ENCODE measurements around the gene LHFPL6. TPM values are rescaled to one million over a fixed set of nuclear protein-coding genes. Genes with fewer than 3 reads are reported as not detected.

The LHFPL6 gene
- total RNA-seq = 10 to 100 TPM in 1 of 6 donors, 1 to 10 TPM in 5; 1.8 to 13.4 (median 5.9) TPM
- 1 to 10 TPM; 6.5 to 8.9 TPM for polyA plus RNA-seq

GRCh38 chr13:39602614-39603366 is at the start of gene LHFPL6:
Gene LHFPL6, minus strand, starts transcription at chr13:39603193.
- Histone ChIP-seq H3K4me3 (peak within 1 kb of the TSS; percentile 57 to 69 (median 62)), H3K9me3 (no peaks in the 10 kb centered on the region), H3K27me3 (peaks cover 0 to 15% (median 0%) of the 10 kb centered on the region in 4 donors), H3K27ac (peak within 1 kb of the TSS in 3 of 4 donors; percentile 8 to 57 (median 11)), H3K36me3 (no peaks in the 10 kb centered on the region), H3K4me1 (peaks cover 0 to 5% (median 0%) of the 10 kb centered on the region in 3 donors)
- TF ChIP-seq CTCF (IDR thresholded peaks at IDR 0.05) = no peak
- 0% methylated on average over 44 to 73 of the region's 73 CpGs for WGBS, 2 donors
- peak; percentile 57 to 89 (median 72) for DNase-seq
- ATAC-seq = peak; percentile 94 to 98 (median 97)
- FAIRE-seq = no peak
- intact Hi-C loops (cut with DNase I) = loop anchor here in 1 of 3 donors (10.0 kb wide), 1 partner anchor 338 kb away; no protein-coding TSS in a partner anchor

GRCh38 chr13:39646122-39646521 is 43.1 kb upstream of the LHFPL6 start:
- DNase-seq = no peak
- H3K4me1 ChIP-seq = no peaks in the 10 kb centered on the region
- no peak for ATAC-seq
- H3K9me3 ChIP-seq = no peaks in the 10 kb centered on the region
- H3K27me3 ChIP-seq = no peaks in the 10 kb centered on the region
- WGBS, 2 donors = 66 to 67% methylated on average over 4 of the region's 4 CpGs
- intact Hi-C loops (cut with DNase I) = no loop called here
- no peak overlapping the region for H3K27ac ChIP-seq
- H3K36me3 ChIP-seq = no peaks in the 10 kb centered on the region
- no peak for FAIRE-seq
- TF ChIP-seq CTCF (IDR thresholded peaks at IDR 0.05) = no peak
- no peak overlapping the region for H3K4me3 ChIP-seq

GRCh38 chr13:39641645-39642044 is 38.7 kb upstream of the LHFPL6 start:
- WGBS, 2 donors = 65 to 66% methylated on average over 1 of the region's 1 CpG
- no peaks in the 10 kb centered on the region for H3K4me1 ChIP-seq
- H3K9me3 ChIP-seq = no peaks in the 10 kb centered on the region
- no peaks in the 10 kb centered on the region for H3K36me3 ChIP-seq
- no peak for TF ChIP-seq CTCF (IDR thresholded peaks at IDR 0.05)
- intact Hi-C loops (cut with DNase I) = no loop called here
- no peaks in the 10 kb centered on the region for H3K27me3 ChIP-seq
- no peak for FAIRE-seq
- H3K27ac ChIP-seq = no peak overlapping the region
- DNase-seq = no peak
- ATAC-seq = no peak
- no peak overlapping the region for H3K4me3 ChIP-seq

GRCh38 chr13:39637890-39638289 is 34.9 kb upstream of the LHFPL6 start:
- Histone ChIP-seq H3K36me3 (no peaks in the 10 kb centered on the region), H3K27ac (no peak overlapping the region), H3K4me1 (no peaks in the 10 kb centered on the region), H3K9me3 (no peaks in the 10 kb centered on the region), H3K4me3 (no peak overlapping the region), H3K27me3 (peaks cover 0 to 3% (median 0%) of the 10 kb centered on the region in 4 donors)
- no peak for TF ChIP-seq CTCF (IDR thresholded peaks at IDR 0.05)
- intact Hi-C loops (cut with DNase I) = no loop called here
- no peak for ATAC-seq
- no peak for DNase-seq
- no peak for FAIRE-seq
- 77 to 86% methylated on average over 3 of the region's 3 CpGs for WGBS, 2 donors

- TF ChIP-seq CTCF (IDR thresholded peaks at IDR 0.05) = no peak
- WGBS, 2 donors = 61 to 69% methylated on average over 1 of the region's 1 CpG
- intact Hi-C loops (cut with DNase I) = no loop called here
- Histone ChIP-seq H3K4me3 (no peak overlapping the region), H3K27ac (no peak overlapping the region), H3K9me3 (no peaks in the 10 kb centered on the region), H3K36me3 (no peaks in the 10 kb centered on the region), H3K4me1 (no peaks in the 10 kb centered on the region), H3K27me3 (peaks cover 0 to 3% (median 0%) of the 10 kb centered on the region in 4 donors)
- ATAC-seq (no peak), DNase-seq (no peak), FAIRE-seq (no peak)
Measured at GRCh38 chr13:39635564-39635963, 32.6 kb upstream of the LHFPL6 start.
